Cerebellar nuclear complex (tissue), 1 donor: Measurements from ENCODE around the gene LRCH4.
A peak's percentile ranks its signal among the peaks of the same experiment; 100 is the strongest.
"Not testable (repeated sequence)": the region's sequence is repeated elsewhere in the genome, so short reads cannot be mapped to it uniquely, and the experiment has no call there.

ENCODE experiments used
- DNase-seq, 2 experiments: peaks; one replicate each; lab custom pipeline; 2025; lab: John Stamatoyannopoulos, UW

LRCH4 gene

GRCh38 chr7:100567751-100568175, 18.2 kb downstream of the LRCH4 start:
- no peak for DNase-seq

- DNase-seq, result no peak
Measured at GRCh38 chr7:100567031-100567730, 18.7 kb downstream of the LRCH4 start.

GRCh38 chr7:100566018-100566531, 19.9 kb downstream of the LRCH4 start:
- no peak for DNase-seq

- DNase-seq, result no peak
Measured at GRCh38 chr7:100565133-100565571, 20.8 kb downstream of the LRCH4 start.

- DNase-seq, result not testable (repeated sequence)
Measured at GRCh38 chr7:100564405-100564804, 21.5 kb downstream of the LRCH4 start.

GRCh38 chr7:100563809-100564400, 22.0 kb downstream of the LRCH4 start:
- DNase-seq, result peak in 1 of 2 experiments; percentile 15

GRCh38 chr7:100563100-100563564, 22.8 kb downstream of the LRCH4 start:
- DNase-seq, result no peak

- DNase-seq, result no peak
Measured at GRCh38 chr7:100562195-100563099, 23.5 kb downstream of the LRCH4 start.

- DNase-seq, result no peak
Measured at GRCh38 chr7:100561491-100562194, 24.3 kb downstream of the LRCH4 start.

GRCh38 chr7:100559127-100559526, 26.8 kb downstream of the LRCH4 start:
- no peak for DNase-seq

GRCh38 chr7:100556541-100556940, 29.4 kb downstream of the LRCH4 start:
- DNase-seq, result no peak

- DNase-seq, result no peak
Measured at GRCh38 chr7:100555701-100556100, 30.2 kb downstream of the LRCH4 start.

- DNase-seq, result no peak
Measured at GRCh38 chr7:100553032-100553431, 32.9 kb downstream of the LRCH4 start.

GRCh38 chr7:100552532-100552931, 33.4 kb downstream of the LRCH4 start:
- no peak for DNase-seq

- not testable (repeated sequence) for DNase-seq
Measured at GRCh38 chr7:100548446-100548845, 37.5 kb downstream of the LRCH4 start.

GRCh38 chr7:100547872-100548271, 38.1 kb downstream of the LRCH4 start:
- DNase-seq, result no peak

- DNase-seq, result no peak
Measured at GRCh38 chr7:100546926-100547800, 38.8 kb downstream of the LRCH4 start.

GRCh38 chr7:100546129-100546925, 39.6 kb downstream of the LRCH4 start:
- no peak for DNase-seq

GRCh38 chr7:100545360-100546128, 40.4 kb downstream of the LRCH4 start:
- no peak for DNase-seq
